ENCODE results near the gene KRTAP10-9. TPM values are rescaled to one million over a fixed set of nuclear protein-coding genes. Genes with fewer than 3 reads are reported as not detected.

The KRTAP10-9 gene
- total and polyA plus RNA-seq, 2 of the 8 experiments (the other 6 are each of a cell fraction or from before 2014, with no cell fraction given): not detected

DNA sequence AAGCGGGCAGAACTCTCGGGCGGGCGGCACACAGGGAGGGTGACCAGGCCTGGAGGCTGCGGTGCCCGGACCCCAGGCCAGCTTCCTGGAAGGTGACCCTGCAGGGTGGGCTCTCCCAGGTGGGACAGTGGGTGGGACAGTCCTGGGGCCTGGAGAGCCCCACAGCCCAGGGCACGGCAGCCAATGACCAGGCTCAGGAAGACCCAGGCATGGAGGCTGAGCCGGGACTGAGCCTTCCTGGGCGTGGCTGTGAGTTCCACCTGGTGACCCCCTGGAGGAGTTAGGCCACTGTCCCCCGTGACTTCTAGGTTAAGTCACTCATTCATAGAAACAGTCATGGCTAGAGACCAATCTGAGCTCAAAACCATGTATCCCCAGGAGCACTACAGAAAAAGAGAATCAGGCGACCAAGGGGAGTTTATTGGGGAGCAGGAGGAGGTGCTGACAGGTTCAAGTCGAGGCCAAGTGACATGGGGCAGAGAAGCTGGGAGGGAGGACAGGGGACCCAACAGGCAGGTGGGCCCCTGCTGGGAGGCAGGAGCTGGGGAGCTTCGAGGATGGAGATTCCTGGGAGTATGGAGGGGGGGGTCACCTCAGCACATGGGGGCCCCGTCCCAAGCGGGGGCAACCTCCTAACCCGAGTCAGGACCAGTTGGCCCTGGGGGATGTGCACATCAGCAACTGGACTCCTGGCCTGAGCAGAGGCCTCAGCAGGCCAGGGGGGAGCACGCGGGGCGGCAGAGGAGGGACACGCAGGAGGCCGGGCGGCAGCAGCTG, 47.6 kb upstream of the KRTAP10-9 start (continued):
- TF ChIP-seq, protein P1, sequence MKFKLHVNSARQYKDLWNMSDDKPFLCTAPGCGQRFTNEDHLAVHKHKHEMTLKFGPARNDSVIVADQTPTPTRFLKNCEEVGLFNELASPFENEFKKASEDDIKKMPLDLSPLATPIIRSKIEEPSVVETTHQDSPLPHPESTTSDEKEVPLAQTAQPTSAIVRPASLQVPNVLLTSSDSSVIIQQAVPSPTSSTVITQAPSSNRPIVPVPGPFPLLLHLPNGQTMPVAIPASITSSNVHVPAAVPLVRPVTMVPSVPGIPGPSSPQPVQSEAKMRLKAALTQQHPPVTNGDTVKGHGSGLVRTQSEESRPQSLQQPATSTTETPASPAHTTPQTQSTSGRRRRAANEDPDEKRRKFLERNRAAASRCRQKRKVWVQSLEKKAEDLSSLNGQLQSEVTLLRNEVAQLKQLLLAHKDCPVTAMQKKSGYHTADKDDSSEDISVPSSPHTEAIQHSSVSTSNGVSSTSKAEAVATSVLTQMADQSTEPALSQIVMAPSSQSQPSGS (IDR thresholded peaks at IDR 0.05; ENCODE audit: low read length): no peak
- no peak for TF ChIP-seq SUZ12 (IDR thresholded peaks at IDR 0.05; ENCODE audit: low read length)
- no peak for TF ChIP-seq FOSL1 (IDR thresholded peaks at IDR 0.05; ENCODE audit: insufficient read depth, low read depth, low read length)
- TF ChIP-seq CBX5 (IDR thresholded peaks at IDR 0.05; ENCODE audit: low read depth, low read length): no peak
- TF ChIP-seq MAFK (IDR thresholded peaks at IDR 0.05; ENCODE audit: low read depth, low read length): no peak
- no peak for TF ChIP-seq SIX5 (IDR thresholded peaks at IDR 0.05; ENCODE audit: low read depth, low read length)
- TF ChIP-seq TAF7 (optimal IDR thresholded peaks at IDR 0.05; ENCODE audit: borderline replicate concordance, low read depth, low read length): no peak
- TF ChIP-seq, protein P2, sequence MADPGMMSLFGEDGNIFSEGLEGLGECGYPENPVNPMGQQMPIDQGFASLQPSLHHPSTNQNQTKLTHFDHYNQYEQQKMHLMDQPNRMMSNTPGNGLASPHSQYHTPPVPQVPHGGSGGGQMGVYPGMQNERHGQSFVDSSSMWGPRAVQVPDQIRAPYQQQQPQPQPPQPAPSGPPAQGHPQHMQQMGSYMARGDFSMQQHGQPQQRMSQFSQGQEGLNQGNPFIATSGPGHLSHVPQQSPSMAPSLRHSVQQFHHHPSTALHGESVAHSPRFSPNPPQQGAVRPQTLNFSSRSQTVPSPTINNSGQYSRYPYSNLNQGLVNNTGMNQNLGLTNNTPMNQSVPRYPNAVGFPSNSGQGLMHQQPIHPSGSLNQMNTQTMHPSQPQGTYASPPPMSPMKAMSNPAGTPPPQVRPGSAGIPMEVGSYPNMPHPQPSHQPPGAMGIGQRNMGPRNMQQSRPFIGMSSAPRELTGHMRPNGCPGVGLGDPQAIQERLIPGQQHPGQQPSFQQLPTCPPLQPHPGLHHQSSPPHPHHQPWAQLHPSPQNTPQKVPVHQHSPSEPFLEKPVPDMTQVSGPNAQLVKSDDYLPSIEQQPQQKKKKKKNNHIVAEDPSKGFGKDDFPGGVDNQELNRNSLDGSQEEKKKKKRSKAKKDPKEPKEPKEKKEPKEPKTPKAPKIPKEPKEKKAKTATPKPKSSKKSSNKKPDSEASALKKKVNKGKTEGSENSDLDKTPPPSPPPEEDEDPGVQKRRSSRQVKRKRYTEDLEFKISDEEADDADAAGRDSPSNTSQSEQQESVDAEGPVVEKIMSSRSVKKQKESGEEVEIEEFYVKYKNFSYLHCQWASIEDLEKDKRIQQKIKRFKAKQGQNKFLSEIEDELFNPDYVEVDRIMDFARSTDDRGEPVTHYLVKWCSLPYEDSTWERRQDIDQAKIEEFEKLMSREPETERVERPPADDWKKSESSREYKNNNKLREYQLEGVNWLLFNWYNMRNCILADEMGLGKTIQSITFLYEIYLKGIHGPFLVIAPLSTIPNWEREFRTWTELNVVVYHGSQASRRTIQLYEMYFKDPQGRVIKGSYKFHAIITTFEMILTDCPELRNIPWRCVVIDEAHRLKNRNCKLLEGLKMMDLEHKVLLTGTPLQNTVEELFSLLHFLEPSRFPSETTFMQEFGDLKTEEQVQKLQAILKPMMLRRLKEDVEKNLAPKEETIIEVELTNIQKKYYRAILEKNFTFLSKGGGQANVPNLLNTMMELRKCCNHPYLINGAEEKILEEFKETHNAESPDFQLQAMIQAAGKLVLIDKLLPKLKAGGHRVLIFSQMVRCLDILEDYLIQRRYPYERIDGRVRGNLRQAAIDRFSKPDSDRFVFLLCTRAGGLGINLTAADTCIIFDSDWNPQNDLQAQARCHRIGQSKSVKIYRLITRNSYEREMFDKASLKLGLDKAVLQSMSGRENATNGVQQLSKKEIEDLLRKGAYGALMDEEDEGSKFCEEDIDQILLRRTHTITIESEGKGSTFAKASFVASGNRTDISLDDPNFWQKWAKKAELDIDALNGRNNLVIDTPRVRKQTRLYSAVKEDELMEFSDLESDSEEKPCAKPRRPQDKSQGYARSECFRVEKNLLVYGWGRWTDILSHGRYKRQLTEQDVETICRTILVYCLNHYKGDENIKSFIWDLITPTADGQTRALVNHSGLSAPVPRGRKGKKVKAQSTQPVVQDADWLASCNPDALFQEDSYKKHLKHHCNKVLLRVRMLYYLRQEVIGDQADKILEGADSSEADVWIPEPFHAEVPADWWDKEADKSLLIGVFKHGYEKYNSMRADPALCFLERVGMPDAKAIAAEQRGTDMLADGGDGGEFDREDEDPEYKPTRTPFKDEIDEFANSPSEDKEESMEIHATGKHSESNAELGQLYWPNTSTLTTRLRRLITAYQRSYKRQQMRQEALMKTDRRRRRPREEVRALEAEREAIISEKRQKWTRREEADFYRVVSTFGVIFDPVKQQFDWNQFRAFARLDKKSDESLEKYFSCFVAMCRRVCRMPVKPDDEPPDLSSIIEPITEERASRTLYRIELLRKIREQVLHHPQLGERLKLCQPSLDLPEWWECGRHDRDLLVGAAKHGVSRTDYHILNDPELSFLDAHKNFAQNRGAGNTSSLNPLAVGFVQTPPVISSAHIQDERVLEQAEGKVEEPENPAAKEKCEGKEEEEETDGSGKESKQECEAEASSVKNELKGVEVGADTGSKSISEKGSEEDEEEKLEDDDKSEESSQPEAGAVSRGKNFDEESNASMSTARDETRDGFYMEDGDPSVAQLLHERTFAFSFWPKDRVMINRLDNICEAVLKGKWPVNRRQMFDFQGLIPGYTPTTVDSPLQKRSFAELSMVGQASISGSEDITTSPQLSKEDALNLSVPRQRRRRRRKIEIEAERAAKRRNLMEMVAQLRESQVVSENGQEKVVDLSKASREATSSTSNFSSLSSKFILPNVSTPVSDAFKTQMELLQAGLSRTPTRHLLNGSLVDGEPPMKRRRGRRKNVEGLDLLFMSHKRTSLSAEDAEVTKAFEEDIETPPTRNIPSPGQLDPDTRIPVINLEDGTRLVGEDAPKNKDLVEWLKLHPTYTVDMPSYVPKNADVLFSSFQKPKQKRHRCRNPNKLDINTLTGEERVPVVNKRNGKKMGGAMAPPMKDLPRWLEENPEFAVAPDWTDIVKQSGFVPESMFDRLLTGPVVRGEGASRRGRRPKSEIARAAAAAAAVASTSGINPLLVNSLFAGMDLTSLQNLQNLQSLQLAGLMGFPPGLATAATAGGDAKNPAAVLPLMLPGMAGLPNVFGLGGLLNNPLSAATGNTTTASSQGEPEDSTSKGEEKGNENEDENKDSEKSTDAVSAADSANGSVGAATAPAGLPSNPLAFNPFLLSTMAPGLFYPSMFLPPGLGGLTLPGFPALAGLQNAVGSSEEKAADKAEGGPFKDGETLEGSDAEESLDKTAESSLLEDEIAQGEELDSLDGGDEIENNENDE (IDR thresholded peaks at IDR 0.05; ENCODE audit: insufficient replicate concordance, low read length): no peak

Measured in H1 (cell line).